ENCODE results near the gene MRM1. TPM values are rescaled to one million over a fixed set of nuclear protein-coding genes. Genes with fewer than 3 reads are reported as not detected.
A peak's percentile ranks its signal among the peaks of the same experiment; 100 is the strongest.

The MRM1 gene
- total RNA-seq, 4 donors from 2014 or later = 8.8 to 13.9 (median 10.8) TPM

GRCh38 chr17:36657390-36657762 lies 56.0 kb downstream of the MRM1 start:
- ATAC-seq = no peak
- Histone ChIP-seq H3K27ac (no peak overlapping the region), H3K36me3 (no peaks in the 10 kb centered on the region), H3K4me1 (no peaks in the 10 kb centered on the region), H3K27me3 (peaks cover 34 to 62% (median 47%) of the 10 kb centered on the region in 3 donors), H3K9me3 (no peaks in the 10 kb centered on the region), H3K4me3 (peak overlapping the region; percentile 33 to 50 (median 44))
- TF ChIP-seq, protein P1, sequence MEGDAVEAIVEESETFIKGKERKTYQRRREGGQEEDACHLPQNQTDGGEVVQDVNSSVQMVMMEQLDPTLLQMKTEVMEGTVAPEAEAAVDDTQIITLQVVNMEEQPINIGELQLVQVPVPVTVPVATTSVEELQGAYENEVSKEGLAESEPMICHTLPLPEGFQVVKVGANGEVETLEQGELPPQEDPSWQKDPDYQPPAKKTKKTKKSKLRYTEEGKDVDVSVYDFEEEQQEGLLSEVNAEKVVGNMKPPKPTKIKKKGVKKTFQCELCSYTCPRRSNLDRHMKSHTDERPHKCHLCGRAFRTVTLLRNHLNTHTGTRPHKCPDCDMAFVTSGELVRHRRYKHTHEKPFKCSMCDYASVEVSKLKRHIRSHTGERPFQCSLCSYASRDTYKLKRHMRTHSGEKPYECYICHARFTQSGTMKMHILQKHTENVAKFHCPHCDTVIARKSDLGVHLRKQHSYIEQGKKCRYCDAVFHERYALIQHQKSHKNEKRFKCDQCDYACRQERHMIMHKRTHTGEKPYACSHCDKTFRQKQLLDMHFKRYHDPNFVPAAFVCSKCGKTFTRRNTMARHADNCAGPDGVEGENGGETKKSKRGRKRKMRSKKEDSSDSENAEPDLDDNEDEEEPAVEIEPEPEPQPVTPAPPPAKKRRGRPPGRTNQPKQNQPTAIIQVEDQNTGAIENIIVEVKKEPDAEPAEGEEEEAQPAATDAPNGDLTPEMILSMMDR (IDR thresholded peaks at IDR 0.05 in 4 of 5, conservative IDR thresholded peaks at IDR 0.05 in 1 of 5) = no peak
- no peak for TF ChIP-seq POLR2A (IDR thresholded peaks at IDR 0.05)
- in situ Hi-C loops (cut with MboI; ENCODE audit: low sequenced_read_pairs in 4 of 4) = loop anchor here in 1 of 4 donors (25.0 kb wide), 1 partner anchor 105 kb away; no protein-coding TSS in a partner anchor
- DNase-seq = no peak
- intact Hi-C loops (cut with DNase I; ENCODE audit: low total_unique reads) = no loop called here

DNA sequence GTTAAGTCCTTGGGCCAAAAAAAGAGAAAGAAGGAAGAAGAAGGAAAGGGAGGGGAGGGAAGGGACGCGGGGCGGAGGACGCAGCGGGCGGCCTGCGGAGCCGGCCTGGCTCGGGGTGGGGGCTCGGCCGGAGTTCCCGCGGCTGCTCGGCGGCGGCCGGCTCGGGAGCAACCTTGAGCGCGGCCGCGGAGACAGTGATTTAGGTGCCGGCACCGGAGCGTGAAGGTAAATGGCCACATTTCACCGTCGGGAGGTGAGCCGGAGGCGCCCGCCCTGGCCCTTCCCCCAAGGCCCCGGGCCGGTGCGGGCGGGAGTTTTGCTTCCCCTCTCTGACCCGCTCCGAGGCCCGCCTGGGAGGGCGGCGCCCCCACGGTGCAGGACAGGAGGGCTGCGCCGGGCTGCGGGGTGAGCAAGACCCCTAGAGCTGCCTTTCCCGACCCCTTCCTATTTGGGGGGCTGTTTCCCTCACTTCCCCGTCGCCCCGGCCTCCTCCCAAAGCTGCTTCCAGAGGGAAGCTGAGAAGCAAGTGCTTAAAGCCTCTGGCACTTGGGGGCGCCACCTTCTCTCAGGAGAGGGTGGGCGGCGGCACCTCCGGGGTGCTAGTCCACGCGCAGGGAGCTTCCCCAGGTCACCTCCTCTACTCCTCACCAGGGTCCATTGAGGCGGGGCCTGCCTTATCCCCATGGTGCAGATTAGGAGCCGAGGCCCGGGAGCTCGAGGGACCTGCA lies 56.5 kb downstream of the MRM1 start:
- Histone ChIP-seq H3K4me3 (peak overlapping the region; percentile 33 to 50 (median 44)), H3K4me1 (no peaks in the 10 kb centered on the region), H3K27ac (no peak overlapping the region), H3K27me3 (peaks cover 34 to 66% (median 47%) of the 10 kb centered on the region in 3 donors), H3K36me3 (no peaks in the 10 kb centered on the region), H3K9me3 (no peaks in the 10 kb centered on the region)
- no peak for DNase-seq
- TF ChIP-seq POLR2A (IDR thresholded peaks at IDR 0.05) = no peak
- TF ChIP-seq, protein P1 (IDR thresholded peaks at IDR 0.05 in 4 of 5, conservative IDR thresholded peaks at IDR 0.05 in 1 of 5) = no peak
- ATAC-seq = no peak
- in situ Hi-C loops (cut with MboI; ENCODE audit: low sequenced_read_pairs in 4 of 4) (loop anchor here in 1 of 4 donors (25.0 kb wide), 1 partner anchor 104 kb away; no protein-coding TSS in a partner anchor), intact Hi-C loops (cut with DNase I; ENCODE audit: low total_unique reads) (no loop called here)

Other genes starting within 250 kb of the MRM1 start
- not detected for gene TBC1D3H, start 213.1 kb upstream of the MRM1 start, total RNA-seq
- 10 to 100 TPM; 33.4 to 52.7 (median 39.3) TPM for gene ZNHIT3, start 114.9 kb upstream of the MRM1 start, total RNA-seq
- gene MYO19, start 66.7 kb upstream of the MRM1 start, total RNA-seq = 10 to 100 TPM in 3 of 4 donors, 1 to 10 TPM in 1; 7.5 to 16.8 (median 13.2) TPM
- gene PIGW, start 66.6 kb upstream of the MRM1 start, total RNA-seq = 1 to 10 TPM; 3.0 to 6.9 (median 4.7) TPM
- 10 to 100 TPM; 28.8 to 56.6 (median 39.5) TPM for gene GGNBP2, start 56.7 kb upstream of the MRM1 start, total RNA-seq
- 10 to 100 TPM in 1 of 4 donors, 1 to 10 TPM in 3; 4.9 to 15.8 (median 7.4) TPM for gene DHRS11, start 9.7 kb upstream of the MRM1 start, total RNA-seq

Measured in gastrocnemius medialis (tissue), 4 donors.